GM19025 (cell line): ENCODE results near the gene AOPEP.

Source experiments
- ATAC-seq: cut with Tn5 transposase; IDR thresholded peaks from one replicate; pipeline ENCODE4 v1.9.1; 2021; ENCODE audit warnings: mild to moderate bottlenecking, low read depth, moderate library complexity; ENCODE audit not compliant: unreplicated experiment

Gene AOPEP

DNA sequence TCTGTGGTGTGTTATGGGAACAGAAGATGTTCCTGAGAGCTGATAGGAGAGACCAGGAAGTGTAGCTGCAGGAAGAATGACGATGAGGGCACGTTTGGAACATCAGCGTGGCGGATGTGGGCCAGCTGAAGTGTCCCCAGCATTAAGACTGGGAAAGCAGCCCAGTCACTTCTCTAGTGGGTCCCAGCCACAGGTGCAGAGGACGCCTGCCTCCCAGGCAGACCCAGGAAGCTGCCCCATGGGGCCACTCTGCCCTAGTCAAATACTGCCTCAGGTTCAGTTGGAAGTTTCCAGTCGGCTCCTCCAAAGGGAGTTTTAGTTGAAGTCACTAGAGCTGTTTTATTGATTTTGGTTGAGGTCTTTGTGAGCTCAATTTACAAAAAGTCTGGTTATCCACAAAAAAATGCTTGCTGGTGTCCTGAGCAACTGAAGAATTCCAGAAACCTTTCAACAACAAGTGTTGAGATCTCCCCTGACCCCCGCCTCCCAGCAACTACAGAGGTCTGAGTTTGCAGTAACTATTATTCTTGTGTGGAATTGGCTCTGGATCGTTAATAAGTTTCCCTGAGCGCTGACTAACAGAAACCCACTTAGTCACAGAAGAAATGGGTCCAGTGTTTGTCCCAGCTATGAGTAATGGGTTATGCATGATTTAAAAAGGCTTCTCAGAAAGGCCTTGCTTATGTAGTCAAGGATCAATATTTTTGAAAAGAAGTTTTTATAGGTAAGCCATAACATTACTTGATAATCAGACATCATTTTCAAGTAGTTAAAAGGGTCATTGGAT lies 296.9 kb downstream of the AOPEP start:
- ATAC-seq = no peak

DNA sequence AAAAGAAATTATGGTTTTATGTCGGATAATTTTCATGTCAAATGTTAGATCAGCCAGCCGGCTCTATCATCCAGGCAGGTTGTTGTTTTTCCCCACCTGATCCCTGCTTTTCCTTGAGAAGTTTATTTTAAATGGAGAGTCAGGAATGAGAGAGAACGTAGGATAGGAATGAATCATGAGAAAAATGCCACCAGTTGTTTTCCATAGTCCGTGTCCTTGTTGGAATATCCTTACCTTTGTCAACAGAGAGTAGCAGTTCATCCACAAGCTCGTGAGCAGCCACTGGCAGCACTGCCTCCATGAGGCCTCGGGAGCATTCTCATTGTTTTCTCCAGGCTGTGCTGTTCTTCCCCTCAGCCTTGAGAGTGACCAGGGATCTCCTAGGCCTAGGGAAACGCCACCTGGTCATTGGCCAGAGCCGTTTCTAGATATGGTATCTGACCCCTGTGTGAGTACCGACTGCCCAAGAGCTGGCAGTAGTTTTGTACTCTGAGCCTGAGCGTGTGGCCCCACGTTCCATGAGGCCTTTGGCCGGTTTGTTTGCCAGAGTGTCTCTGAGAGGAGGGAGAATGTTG lies 297.7 kb downstream of the AOPEP start:
- no peak for ATAC-seq

GRCh38 chr9:95025213-95026147 lies 299.0 kb downstream of the AOPEP start:
- ATAC-seq = no peak

DNA sequence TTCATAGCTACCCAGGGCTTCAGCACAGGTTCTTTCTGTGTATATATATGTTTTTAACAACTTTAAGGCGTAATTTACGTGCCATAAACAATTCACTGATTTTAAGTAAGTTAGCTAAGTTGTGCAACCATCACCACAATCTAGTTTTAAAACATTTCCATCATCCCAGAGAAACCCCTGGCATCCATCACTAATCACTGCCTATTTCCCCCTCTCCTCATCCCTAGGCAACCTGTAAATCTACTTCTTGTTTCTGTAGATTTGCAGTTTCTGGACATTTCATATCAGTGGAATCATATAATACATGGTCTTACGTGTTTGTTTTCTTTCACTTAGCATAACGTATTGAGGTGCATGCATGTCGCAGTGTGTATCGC lies 299.6 kb downstream of the AOPEP start:
- no peak for ATAC-seq

DNA sequence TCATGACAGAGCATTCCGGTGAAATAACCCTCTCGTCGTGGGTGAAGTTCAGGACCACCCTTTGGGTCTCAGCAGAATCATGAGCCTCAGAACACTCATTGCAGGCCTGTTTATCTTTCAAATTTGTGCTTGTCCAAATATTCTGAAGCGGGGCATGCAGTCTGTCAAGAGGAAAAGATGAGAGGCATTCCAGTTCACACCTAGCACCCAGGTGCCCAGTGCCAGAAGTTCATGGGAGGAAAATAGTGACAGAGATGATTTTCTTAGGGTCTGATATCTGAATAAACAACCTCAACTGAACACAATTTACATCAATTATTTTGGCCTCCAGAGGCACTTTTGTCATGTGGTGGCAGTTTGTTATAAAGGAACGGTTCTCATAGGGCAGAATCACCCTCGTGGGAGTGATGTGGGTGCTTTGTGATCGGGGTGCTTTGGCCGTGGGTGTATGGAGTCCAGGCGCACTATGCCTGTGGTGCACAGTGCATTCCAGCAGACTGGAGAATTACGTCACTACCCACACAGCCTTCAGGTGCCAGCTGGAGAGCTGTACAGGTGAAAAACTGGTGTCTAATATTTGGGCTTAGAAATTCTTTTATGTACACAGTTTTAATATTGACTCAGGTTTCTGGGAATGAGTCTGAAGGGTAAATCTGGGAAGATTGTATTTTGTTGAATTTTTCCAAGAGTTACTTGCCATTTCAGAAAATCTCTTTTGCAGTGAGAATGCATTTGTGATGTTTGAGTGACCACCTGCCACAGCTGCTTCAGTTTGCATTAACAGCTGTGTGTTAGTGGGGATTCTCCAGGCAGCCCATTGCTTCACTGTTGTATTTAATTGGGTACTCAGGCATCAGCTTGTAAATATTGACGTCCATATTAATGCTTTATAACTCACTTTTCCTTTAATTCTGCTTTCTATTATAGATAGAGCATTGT lies 301.7 kb downstream of the AOPEP start:
- ATAC-seq = no peak

GRCh38 chr9:95028853-95029219 lies 302.3 kb downstream of the AOPEP start:
- no peak for ATAC-seq

GRCh38 chr9:95029288-95029687 lies 302.8 kb downstream of the AOPEP start:
- ATAC-seq = no peak

DNA sequence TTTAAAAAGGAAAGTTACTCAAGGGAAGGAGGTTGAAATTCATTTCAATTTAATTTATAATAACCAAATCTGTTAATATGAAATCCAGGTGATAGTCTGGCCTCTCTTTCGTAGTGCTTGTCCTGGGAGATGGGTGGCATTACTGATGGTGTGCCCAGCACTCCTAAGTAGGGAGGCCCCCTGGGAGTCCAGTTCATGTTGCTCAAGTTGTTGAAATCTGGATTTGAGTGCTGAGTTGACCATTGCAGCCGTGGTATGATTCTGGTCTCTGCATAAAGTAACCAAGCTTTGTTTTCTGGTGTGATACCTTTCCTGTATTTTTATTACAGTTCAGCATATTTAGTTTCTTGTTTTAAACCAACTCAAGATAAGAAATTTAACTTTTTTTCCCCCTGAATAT lies 303.2 kb downstream of the AOPEP start:
- ATAC-seq = no peak

- ATAC-seq = no peak
Observed at GRCh38 chr9:95030344-95030743, 303.8 kb downstream of the AOPEP start.

DNA sequence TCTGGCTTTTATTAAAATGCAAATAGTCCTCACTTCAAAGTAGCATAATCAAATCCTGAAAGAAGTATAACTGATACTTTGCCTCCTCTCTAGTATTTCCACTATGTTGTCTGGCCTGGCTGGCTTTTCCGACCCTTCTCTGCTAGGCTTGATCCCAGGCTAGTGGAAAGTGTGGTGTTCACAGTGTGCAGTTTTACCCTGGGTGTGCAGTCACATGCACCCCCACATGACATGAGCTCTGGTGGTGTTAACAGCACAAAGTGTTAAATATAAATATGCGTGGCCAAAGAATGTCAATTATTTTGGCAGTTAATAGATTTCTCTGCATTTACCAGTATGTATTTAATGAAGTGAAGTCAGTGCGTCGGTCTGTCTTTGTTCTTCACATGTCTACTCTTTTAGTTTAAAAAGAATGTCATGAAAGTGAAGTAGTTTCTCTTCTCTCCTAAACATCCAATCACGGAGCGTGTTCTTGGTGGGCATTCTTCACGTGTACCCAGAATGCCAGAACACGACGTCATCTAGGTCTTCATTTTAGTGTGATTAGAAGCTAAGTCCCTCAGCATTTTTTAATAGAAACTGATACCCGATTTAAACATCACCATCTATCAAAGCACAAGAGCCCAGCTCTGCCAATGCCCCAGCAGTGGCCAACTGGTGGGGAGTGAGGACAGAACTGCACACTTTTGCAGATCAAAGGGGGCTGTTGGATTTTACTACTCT lies 304.6 kb downstream of the AOPEP start:
- no peak for ATAC-seq

- ATAC-seq = no peak
Observed at GRCh38 chr9:95031711-95032461, 305.4 kb downstream of the AOPEP start.

GRCh38 chr9:95032580-95033341 lies 306.3 kb downstream of the AOPEP start:
- no peak for ATAC-seq

GRCh38 chr9:95035846-95036245 lies 309.3 kb downstream of the AOPEP start:
- no peak for ATAC-seq

GRCh38 chr9:95036676-95037075 lies 310.2 kb downstream of the AOPEP start:
- ATAC-seq = no peak

GRCh38 chr9:95037789-95038521 lies 311.5 kb downstream of the AOPEP start:
- ATAC-seq = no peak

- ATAC-seq = no peak
Observed at GRCh38 chr9:95038666-95039065, 312.2 kb downstream of the AOPEP start.

DNA sequence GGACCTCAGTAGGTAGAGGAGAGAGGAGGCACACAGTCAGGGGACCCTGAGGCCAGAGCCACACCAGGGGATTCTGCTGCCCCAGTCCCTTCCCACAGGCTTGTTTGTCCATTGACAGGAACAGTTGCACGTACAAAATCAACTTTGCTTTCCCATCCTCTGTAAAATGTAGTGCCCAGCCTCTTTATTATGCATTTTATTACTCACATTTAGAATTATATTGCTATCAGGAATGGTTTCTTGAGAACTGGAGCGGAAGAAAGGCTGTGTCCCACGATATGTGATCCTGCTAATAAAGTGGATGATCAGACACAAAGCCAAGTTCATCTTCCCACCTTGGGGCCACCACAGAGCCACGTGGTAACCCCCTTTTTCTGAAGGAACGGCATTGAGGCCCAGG lies 313.6 kb downstream of the AOPEP start:
- no peak for ATAC-seq

DNA sequence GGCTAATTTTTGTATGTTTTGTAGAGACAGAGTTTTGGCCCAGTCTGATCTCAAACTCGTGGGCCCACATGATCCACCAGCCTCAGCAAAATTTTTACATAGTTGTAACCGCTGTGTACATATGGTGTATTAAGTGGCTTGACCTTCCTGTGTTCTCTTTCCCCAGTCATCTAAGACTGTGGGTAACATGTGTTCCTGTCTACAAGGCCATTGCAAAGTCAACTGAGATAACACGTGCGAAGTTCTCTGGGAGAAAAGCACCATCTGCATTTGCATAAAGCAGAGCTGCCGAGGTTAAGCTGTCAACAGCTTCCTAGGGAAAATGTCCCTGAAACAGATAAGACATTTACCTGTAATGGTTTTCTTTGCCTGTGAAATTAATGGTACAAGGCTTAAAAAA lies 317.3 kb downstream of the AOPEP start:
- ATAC-seq = no peak
